HG02943 (cell line): ENCODE data around the gene TMEM119.
"Not testable (repeated sequence)": the region's sequence is repeated elsewhere in the genome, so short reads cannot be mapped to it uniquely, and the experiment has no call there.

ENCODE experiments used
- ATAC-seq: cut with Tn5 transposase; IDR thresholded peaks from one replicate; pipeline ENCODE4 v1.9.1; 2021; ENCODE audit warnings: mild to moderate bottlenecking, low read depth, moderate library complexity; ENCODE audit not compliant: unreplicated experiment

The TMEM119 gene

DNA sequence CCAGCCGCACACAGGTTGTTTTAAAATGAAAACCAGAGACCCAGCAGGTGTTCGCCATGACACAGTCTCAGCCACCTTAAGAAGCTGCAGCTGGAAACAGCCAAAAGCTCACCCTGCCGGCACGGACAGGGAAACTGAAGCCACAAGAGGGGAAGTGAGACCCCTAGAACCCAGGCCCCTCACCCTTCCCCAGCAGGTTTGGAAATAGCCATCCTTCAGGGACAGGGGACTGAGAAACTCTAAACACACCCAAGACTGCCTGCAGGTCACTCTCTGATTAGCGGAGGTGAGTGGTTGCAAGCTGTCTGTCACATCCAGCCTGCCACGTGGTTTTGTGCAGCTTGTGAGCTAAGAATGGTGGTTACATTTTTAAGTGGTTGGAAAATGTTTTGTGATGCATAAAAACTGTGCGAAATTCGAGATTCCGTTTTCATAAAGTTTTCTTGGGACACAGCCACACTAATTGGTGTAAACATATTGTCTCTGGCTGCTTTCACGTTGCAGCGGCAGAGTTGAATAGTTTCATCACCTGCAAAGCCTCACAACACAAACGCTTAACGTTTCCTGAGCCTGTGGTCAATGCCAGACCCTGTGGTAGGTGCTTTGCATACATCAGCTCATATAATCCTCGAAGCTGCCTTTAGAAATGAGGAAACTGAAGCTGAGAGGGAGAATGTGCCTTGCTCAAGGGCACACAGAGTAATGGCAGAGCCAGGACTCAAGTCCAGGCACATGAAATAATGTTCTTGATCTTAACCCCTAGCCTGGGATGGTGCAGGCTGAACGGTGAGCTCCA is 37.5 kb upstream of the TMEM119 start:
- ATAC-seq = peak; percentile 42

DNA sequence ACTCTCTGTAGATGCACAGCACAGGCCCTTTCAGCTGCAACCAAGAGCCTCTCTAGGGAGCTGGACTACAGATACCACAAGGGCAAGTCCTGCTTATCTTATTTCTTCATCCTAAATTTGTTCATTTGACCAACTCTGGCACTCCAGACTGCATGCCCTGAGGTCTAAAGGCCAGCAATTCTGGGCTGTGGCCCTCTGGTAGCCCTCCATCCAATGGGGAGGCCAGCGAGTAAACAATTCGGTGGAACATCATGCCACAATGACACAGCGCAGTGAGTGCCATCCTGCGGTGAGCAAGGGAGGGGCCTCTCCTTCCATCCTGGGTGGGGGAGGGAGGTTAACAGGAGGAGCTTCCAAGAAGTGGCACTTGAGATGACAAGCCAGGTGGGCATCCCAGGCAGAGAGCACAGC is 36.5 kb upstream of the TMEM119 start:
- no peak for ATAC-seq

GRCh38 chr12:108633534-108634248 is 35.8 kb upstream of the TMEM119 start, which contains the start of gene SELPLG:
Gene SELPLG, minus strand, starts transcription at chr12:108633894. Its CDS starts 9,587 bp downstream, at chr12:108624307.
- peak; percentile 50 for ATAC-seq

- no peak for ATAC-seq
Observed at GRCh38 chr12:108633081-108633533, 35.2 kb upstream of the TMEM119 start.

DNA sequence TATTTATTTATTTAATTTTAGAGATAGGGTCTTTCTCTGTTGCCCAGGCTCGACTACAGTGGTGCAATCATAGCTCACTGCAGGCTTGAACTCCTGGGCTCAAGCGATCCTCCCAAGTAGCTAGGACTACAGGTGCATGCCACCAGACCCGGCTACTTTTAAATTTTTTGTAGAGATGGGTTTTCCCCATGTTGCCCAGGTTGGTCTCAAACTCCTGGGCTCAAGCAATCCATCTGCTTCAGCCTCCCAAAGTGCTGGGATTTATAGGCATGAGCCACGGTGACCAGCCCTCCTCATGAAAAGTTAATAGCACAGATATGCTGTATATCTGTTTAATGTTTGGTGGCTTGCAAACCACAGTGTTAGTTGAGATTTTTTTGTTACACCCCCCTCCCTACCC is 33.4 kb upstream of the TMEM119 start:
- not testable (repeated sequence) for ATAC-seq

- ATAC-seq = no peak
Observed at GRCh38 chr12:108630481-108631207, 32.8 kb upstream of the TMEM119 start.

GRCh38 chr12:108629824-108630476 is 32.1 kb upstream of the TMEM119 start:
- ATAC-seq = no peak

DNA sequence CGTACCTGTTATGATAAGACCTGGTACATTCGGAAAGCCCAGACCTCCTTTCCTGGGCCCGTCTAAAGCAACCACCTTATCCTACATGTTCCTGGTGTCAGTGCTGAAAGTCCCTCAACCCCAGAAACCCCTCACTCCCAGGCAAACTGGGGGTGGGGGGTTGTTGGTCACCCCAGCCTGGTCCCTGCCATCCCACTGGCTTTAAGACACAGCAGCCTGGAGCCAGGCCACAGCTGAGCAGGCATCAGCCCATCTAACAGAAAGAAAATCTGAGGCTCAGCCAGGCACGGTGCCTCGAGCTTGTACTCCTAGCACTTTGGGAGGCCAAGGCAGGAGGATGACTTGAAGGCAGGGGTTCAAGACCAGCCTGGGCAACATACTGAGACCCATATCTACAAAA is 31.3 kb upstream of the TMEM119 start:
- no peak for ATAC-seq

DNA sequence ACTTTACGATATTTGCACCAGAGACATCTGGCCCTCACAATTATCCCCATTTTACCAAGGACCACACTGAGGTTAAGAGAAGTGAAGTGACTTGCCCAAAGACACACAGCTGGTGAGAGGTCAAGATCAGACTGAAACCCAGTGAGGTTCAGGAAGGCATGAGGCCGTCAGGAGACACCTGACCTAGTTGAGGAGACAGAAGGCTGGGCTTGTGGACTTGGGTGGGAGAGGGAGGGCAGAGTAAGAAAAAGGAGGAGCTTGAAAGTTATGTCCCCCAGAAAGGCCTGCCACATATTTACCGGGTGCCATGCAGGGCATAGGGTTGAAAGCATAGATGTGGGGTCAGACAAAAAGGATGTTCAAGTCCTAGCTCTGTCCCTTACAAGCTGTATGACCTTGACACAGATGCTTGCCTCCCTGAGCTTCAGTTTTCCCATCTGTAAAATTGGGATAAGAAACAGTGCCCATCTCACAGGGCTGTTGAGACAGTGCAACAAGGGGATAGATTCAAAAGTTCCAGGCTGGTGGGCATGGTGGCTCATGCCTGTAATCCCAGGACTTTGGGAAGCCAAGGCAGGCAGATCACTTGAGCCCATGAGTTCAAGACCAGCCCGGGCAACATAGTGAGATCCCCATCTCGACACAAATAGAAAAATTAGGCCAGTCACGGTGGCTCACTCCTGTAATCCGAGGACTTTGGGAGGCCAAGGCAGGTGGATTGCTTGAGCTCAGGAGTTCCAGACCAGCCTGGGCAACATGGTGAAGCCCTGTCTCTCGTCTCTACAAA is 29.4 kb upstream of the TMEM119 start:
- ATAC-seq = no peak

DNA sequence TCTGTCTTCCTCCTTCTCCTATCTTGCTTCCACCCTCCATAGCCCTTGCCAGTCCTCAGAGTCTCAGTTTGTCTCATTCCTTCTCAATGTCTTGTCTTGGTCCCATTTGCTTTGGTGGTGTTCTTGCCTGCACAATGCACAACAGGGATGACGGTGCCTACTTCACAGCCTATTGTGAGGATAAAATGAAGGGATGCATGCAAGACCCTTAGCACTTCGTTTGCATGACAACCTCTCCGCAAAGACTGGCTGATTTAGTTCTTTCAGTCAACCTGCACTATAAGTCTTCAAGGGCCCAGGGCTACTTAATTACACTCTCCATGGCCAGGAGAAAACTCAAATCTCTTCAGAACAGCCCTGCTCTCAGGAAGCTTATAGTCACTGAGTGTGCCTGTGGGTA is 27.3 kb upstream of the TMEM119 start:
- no peak for ATAC-seq

- ATAC-seq = no peak
Observed at GRCh38 chr12:108623577-108623976, 25.7 kb upstream of the TMEM119 start.

DNA sequence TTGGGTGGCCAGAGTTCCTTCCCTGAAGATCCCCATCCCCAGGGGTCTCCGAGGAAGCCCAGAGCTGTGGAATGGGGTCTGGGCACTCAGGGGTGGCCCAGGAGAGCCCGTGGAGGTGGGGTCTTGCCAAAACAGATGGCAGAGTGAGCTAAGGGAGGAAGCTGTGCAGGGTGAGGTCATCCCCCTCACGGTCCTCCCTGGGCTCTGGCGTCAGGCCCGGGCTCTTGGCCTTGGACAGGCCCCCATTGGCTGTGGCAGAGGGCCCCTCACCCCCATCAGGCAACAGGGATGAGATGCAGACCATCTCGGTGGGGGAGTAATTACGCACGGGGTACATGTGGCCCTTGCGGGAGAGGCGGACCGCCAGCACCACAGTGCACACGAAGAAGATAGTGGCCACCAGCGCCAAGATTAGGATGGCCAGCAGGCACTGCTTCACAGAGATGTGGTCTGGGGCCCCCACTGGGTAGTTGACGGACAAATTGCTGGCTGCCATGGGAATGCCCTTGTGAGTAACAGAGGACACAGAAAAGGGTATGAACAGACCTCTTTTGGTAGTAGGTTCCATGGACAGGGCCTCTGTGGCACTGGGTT is 25.1 kb upstream of the TMEM119 start:
- no peak for ATAC-seq

- no peak for ATAC-seq
Observed at GRCh38 chr12:108622421-108622820, 24.5 kb upstream of the TMEM119 start.

- ATAC-seq = no peak
Observed at GRCh38 chr12:108621161-108621560, 23.3 kb upstream of the TMEM119 start.

DNA sequence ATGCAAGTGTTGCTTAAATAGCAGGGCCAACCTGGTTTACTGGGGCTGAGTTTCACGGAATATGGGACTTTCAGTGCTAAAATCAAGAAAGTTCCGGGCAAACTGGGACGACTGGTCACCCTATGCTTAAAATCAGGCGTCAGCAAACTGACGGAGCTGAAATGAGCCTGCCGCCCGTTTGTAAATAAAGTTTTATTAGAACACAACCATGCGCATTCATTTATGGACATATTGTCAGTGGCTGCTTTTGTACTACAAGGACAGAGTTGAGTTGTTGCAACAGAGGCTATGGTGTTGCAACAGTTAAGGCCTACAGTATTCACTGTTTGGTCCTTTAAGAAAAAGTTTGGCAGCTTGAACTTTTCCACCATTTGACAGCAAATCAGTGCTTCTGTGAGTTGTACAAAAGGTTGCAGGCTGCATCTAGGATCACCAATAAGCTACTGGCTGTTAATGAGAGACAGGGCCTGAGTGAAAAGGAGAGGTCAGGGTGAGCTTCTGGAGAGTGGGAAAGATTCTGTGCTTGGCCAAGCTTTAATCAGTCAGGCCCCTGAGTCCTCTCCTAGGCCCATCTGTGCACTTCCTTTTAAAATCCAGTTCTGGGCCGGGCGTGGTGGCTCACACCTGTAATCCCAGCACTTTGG is 22.5 kb upstream of the TMEM119 start:
- no peak for ATAC-seq

- ATAC-seq = no peak
Observed at GRCh38 chr12:108619369-108620160, 21.7 kb upstream of the TMEM119 start.

DNA sequence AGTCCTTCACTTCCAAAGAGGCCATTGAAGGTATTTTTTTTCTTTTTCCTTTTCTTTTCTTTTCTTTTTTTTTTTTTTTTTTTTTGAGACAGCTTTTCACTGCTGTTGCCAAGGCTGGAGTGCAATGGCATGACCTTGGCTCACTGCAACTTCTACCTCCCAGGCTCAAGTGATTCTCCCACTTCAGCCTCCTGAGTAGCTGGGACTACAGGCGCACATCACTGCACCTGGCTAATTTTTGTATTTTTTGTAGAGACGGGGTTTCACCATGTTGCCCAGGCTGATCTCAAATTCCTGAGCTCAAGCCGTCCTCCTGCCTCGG is 21.0 kb upstream of the TMEM119 start:
- not testable (repeated sequence) for ATAC-seq
